ENCODE results near the gene GUK1. TPM values are rescaled to one million over a fixed set of nuclear protein-coding genes. Genes with fewer than 3 reads are reported as not detected.

GUK1 gene
- total and polyA plus RNA-seq, 2 experiments from 2014 or later, result 324 to 554 TPM

DNA sequence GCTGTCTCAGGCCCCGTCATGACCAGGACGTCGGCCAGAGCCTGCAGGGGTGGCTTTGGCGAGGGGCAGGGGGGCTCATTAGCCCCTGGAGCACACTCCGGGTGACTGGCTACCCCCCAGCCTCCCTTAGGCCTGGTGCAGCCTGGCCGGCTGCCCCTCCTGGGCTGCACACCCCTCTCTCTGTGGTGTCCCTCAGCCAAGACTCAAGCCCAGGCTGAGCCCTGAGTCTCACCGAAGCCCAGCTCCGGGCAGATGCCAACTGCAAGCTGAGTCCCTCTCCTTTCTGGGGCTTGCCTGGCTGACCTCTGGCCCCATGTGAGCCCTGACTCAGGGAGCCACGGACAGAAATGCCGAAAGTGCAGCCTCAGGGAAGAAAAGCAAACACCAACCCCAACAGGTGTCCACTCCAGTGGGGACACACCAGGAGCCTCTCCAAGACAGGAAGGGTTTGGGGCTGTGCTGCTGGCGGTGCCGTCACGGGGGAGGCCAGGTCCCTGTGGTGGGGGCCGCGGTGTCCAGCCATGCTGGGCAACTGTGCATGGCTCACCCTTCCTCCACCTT is 20.2 kb downstream of the GUK1 start:
- Histone ChIP-seq H2AFZ (no peak overlapping the region), H3K4me3 (no peak overlapping the region), H3K9me3 (ENCODE audit: low read depth) (no peaks in the 10 kb centered on the region), H3K36me3 (ENCODE audit: low read depth) (no peaks in the 10 kb centered on the region), H3K9ac (no peak overlapping the region), H3K27me3 (replicated peaks; ENCODE audit: insufficient read depth) (no peaks in the 10 kb centered on the region), H3F3A (ENCODE audit: insufficient read depth) (no peaks in the 10 kb centered on the region), H3K4me1 (ENCODE audit: insufficient read depth) (peaks cover 23% of the 10 kb centered on the region; the same call in 1 of the 2 replicates), H3K9me2 (ENCODE audit: insufficient read depth) (no peaks in the 10 kb centered on the region), H3K79me2 (ENCODE audit: insufficient read depth) (no peaks in the 10 kb centered on the region), H4K20me1 (ENCODE audit: insufficient read depth) (no peaks in the 10 kb centered on the region), H3K4me2 (ENCODE audit: unreplicated experiment) (no peak overlapping the region), H3K27ac (no peak overlapping the region)
- TF ChIP-seq EZH2phosphoT487 (IDR thresholded peaks at IDR 0.05; ENCODE audit: insufficient read depth, low read depth) (no peak), EZH2 (IDR thresholded peaks at IDR 0.05; ENCODE audit: insufficient read depth, poor library complexity, severe bottlenecking) (no peak)
- WGBS, 2 experiments (ENCODE audit: low coverage in 1 of 2, low lambda C conversion rate in 2 of 2, missing lambda C conversion rate in 2 of 2), result 78 to 82% methylated on average over 10 to 15 of the region's 15 CpGs
- DNase-seq, result no peak
- in situ Hi-C loops (cut with MboI), result no loop called here

DNA sequence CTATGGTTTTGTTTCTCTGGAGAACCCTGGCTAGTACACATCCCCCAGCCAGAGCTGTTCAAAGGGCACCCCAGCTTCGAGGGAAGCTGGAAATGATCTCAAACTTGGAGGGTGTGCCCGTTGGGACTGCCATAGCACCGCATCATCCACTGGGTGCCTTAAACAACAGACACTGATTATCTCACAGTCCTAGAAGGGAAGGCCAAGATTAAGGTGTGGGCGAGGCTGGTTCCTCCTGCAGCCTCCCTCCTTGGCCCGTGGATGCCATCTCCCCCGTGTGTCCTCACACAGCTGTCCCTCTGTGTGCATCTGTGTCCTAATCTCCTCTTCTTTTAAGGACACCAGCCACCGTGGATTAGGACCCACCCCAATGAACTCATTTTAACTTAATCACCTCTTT is 21.3 kb downstream of the GUK1 start:
- Histone ChIP-seq H3K9ac (no peak overlapping the region), H3K36me3 (ENCODE audit: low read depth) (no peaks in the 10 kb centered on the region), H3K4me3 (no peak overlapping the region), H3K9me2 (ENCODE audit: insufficient read depth) (no peaks in the 10 kb centered on the region), H3K4me1 (ENCODE audit: insufficient read depth) (peaks cover 23% of the 10 kb centered on the region; the same call in 1 of the 2 replicates), H3F3A (ENCODE audit: insufficient read depth) (no peaks in the 10 kb centered on the region), H3K27me3 (replicated peaks; ENCODE audit: insufficient read depth) (no peaks in the 10 kb centered on the region), H3K4me2 (ENCODE audit: unreplicated experiment) (no peak overlapping the region), H4K20me1 (ENCODE audit: insufficient read depth) (no peaks in the 10 kb centered on the region), H3K79me2 (ENCODE audit: insufficient read depth) (peaks cover 2% of the 10 kb centered on the region), H3K27ac (no peak overlapping the region), H2AFZ (no peak overlapping the region), H3K9me3 (ENCODE audit: low read depth) (no peaks in the 10 kb centered on the region)
- DNase-seq, result peak; percentile 35
- in situ Hi-C loops (cut with MboI), result no loop called here
- TF ChIP-seq EZH2phosphoT487 (IDR thresholded peaks at IDR 0.05; ENCODE audit: insufficient read depth, low read depth) (no peak), EZH2 (IDR thresholded peaks at IDR 0.05; ENCODE audit: insufficient read depth, poor library complexity, severe bottlenecking) (no peak)
- WGBS, 2 experiments (ENCODE audit: low coverage in 1 of 2, low lambda C conversion rate in 2 of 2, missing lambda C conversion rate in 2 of 2), result 38 to 43% methylated on average over 6 to 7 of the region's 7 CpGs

DNA sequence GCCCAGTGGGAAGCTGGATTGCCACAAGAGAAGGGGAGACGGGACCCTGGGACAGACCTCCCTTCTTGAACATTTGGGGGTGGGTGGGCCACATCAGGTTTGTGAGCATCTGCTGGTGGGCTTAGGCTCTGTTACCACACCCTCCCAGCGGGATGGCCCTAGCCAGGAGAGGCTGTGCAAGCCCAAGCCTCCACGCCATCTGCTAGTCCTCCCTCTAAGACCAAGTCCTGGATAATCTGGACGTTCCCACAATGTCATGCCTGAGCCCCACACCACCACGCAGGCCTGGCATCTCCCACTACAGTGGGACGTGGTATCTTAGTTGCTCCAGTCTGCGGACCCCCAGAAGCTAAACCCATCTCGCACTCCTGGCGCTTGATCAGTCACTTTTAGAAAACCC is 21.8 kb downstream of the GUK1 start:
- H3K9me2 ChIP-seq (ENCODE audit: insufficient read depth), result no peaks in the 10 kb centered on the region
- no peaks in the 10 kb centered on the region for H3F3A ChIP-seq (ENCODE audit: insufficient read depth)
- no peak for DNase-seq
- no peaks in the 10 kb centered on the region for H3K27me3 ChIP-seq (replicated peaks; ENCODE audit: insufficient read depth)
- H4K20me1 ChIP-seq (ENCODE audit: insufficient read depth), result no peaks in the 10 kb centered on the region
- 63 to 64% methylated on average over 9 of the region's 9 CpGs for WGBS, 2 experiments (ENCODE audit: low coverage in 1 of 2, low lambda C conversion rate in 2 of 2, missing lambda C conversion rate in 2 of 2)
- no peak overlapping the region for H3K9ac ChIP-seq
- peaks cover 26% of the 10 kb centered on the region for H3K4me1 ChIP-seq (ENCODE audit: insufficient read depth)
- H3K36me3 ChIP-seq (ENCODE audit: low read depth), result no peaks in the 10 kb centered on the region
- H3K9me3 ChIP-seq (ENCODE audit: low read depth), result no peaks in the 10 kb centered on the region
- H3K27ac ChIP-seq, result no peak overlapping the region
- no peak overlapping the region for H2AFZ ChIP-seq
- peaks cover 7% of the 10 kb centered on the region for H3K79me2 ChIP-seq (ENCODE audit: insufficient read depth)
- TF ChIP-seq EZH2 (IDR thresholded peaks at IDR 0.05; ENCODE audit: insufficient read depth, poor library complexity, severe bottlenecking) (no peak), EZH2phosphoT487 (IDR thresholded peaks at IDR 0.05; ENCODE audit: insufficient read depth, low read depth) (no peak)
- in situ Hi-C loops (cut with MboI), result no loop called here
- H3K4me3 ChIP-seq, result no peak overlapping the region
- no peak overlapping the region for H3K4me2 ChIP-seq (ENCODE audit: unreplicated experiment)

DNA sequence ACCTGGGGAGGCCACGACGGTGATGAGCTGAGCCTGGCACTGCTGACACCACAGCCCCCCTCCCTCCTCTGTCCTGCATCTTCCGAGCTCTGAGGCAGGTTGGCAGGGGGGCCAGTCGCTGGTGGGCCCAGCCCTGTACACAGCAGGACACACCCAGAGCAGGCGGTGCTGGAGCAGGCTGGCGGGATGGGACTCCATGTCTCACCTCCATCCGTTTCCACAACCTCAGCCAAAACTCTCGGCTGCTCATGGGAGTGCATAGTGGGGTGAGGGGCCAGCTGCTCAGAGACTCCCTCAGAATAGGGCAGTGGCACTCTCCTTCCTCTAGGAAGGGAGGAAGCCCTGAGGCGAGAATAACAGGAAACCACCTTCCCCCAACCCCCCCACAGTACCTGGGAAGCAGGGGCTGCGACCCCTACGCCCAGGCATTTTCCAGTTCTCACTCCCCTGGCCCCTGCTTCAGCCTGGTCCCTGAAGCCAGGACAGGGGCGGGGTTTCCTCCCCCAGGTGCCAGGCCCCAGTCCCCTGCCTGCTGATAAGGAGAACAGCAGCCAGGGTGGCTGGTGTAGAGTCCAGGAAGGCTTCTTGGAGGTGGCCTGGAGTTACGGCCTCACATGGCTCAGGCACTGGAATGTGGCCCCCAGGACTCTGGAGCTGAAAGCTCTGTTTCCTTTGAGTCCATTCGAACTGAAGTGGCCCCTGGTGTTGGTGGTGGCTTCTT is 22.4 kb downstream of the GUK1 start:
- H3K4me1 ChIP-seq (ENCODE audit: insufficient read depth), result peaks cover 29% of the 10 kb centered on the region
- H3K9me3 ChIP-seq (ENCODE audit: low read depth), result no peaks in the 10 kb centered on the region
- no peaks in the 10 kb centered on the region for H3K27me3 ChIP-seq (replicated peaks; ENCODE audit: insufficient read depth)
- 0 out of 2 replicates have a peak overlapping the region, but pooled peaks have one; percentile 7 for H2AFZ ChIP-seq
- WGBS, 2 experiments (ENCODE audit: low coverage in 1 of 2, low lambda C conversion rate in 2 of 2, missing lambda C conversion rate in 2 of 2), result 44% methylated on average over 14 of the region's 14 CpGs
- DNase-seq, result peak; percentile 41
- no peak overlapping the region; the same call in 1 of the 2 replicates for H3K9ac ChIP-seq
- no peak for TF ChIP-seq EZH2phosphoT487 (IDR thresholded peaks at IDR 0.05; ENCODE audit: insufficient read depth, low read depth)
- no peak for TF ChIP-seq EZH2 (IDR thresholded peaks at IDR 0.05; ENCODE audit: insufficient read depth, poor library complexity, severe bottlenecking)
- H3K4me3 ChIP-seq, result no peak overlapping the region
- in situ Hi-C loops (cut with MboI), result no loop called here
- no peak overlapping the region for H3K27ac ChIP-seq
- H3K4me2 ChIP-seq (ENCODE audit: unreplicated experiment), result no peak overlapping the region
- no peaks in the 10 kb centered on the region for H3K9me2 ChIP-seq (ENCODE audit: insufficient read depth)
- no peaks in the 10 kb centered on the region for H3F3A ChIP-seq (ENCODE audit: insufficient read depth)
- no peaks in the 10 kb centered on the region for H4K20me1 ChIP-seq (ENCODE audit: insufficient read depth)
- H3K36me3 ChIP-seq (ENCODE audit: low read depth), result no peaks in the 10 kb centered on the region
- peaks cover 13% of the 10 kb centered on the region for H3K79me2 ChIP-seq (ENCODE audit: insufficient read depth)

Data from GM23248 (cell line).